Measurements from ENCODE around the gene SEMA3B.

GRCh38 chr3:50219285-50219684 lies 49.7 kb upstream of the SEMA3B start:
- TF ChIP-seq NR2C1 (IDR thresholded peaks at IDR 0.05) (no peak), NR2C1 (tag; IDR thresholded peaks at IDR 0.05) (no peak), CTCF (IDR thresholded peaks at IDR 0.05 in 2 of 3, conservative IDR thresholded peaks at IDR 0.05 in 1 of 3; ENCODE audit: insufficient read depth in 2 of 3, low read depth in 1 of 3, low read length in 3 of 3) (no peak), MAFK (IDR thresholded peaks at IDR 0.05; ENCODE audit: low read length) (no peak), FOXJ3 (CRISPR knock-in tag; IDR thresholded peaks at IDR 0.05) (no peak)
